CD4-positive, alpha-beta T cell treated with Interleukin-17A for 4 hours (primary cell): ENCODE measurements around the gene RRAS.
"Not testable (repeated sequence)": the region's sequence is repeated elsewhere in the genome, so short reads cannot be mapped to it uniquely, and the experiment has no call there.

Experiments used
- DNase-seq: peaks from one replicate; pipeline ENCODE4 v3.0.0-alpha.2; 2020; ENCODE audit warnings: mixed read lengths

RRAS gene

GRCh38 chr19:49652551-49653465, 12.9 kb upstream of the RRAS start:
- no peak for DNase-seq

- DNase-seq, result no peak
Measured at GRCh38 chr19:49651820-49652550, 12.0 kb upstream of the RRAS start.

- no peak for DNase-seq
Measured at GRCh38 chr19:49651029-49651819, 11.3 kb upstream of the RRAS start.

DNA sequence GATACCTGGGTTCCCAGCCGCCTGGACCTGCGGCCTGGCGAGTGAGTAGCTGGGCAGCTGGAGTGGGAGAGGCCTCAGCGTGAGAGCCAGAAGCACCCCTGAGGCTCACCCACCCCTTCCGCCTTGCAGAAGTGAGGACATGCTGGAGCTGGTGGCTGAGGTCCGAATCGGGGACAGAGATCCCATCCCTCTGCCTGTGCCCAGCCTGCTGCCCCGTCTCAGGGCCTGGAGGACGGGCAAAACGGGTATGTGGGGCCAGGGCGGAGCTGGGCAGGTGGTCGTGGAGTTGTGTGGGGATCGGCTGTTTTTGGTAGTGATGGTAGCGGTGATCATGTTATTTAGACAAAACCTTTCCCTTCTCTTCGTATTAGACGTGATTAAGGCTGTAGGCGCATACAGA, 6.6 kb upstream of the RRAS start:
- no peak for DNase-seq

GRCh38 chr19:49645995-49646394, 6.1 kb upstream of the RRAS start:
- no peak for DNase-seq

DNA sequence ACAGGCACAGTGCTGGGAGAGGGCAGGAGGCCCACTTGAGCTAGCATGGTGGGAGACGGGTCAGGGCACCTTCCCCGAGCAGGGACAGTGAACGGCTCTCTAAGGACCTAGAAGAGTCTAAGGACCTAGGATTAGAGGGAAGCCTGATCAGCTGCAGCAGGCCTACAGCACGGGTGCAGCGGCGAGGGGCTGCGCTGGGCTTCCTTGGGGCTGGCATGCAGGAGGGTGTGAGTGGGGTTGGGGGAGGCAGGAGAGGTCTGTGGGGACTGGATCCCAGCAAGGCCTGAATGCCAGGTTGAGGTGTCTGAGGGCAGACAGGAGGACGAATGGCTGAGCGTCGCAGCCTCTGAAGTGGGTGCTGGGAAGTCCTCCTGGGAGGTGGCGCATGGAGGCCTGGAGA, 5.6 kb upstream of the RRAS start:
- DNase-seq, result no peak

- DNase-seq, result no peak
Measured at GRCh38 chr19:49643466-49643865, 3.5 kb upstream of the RRAS start.

DNA sequence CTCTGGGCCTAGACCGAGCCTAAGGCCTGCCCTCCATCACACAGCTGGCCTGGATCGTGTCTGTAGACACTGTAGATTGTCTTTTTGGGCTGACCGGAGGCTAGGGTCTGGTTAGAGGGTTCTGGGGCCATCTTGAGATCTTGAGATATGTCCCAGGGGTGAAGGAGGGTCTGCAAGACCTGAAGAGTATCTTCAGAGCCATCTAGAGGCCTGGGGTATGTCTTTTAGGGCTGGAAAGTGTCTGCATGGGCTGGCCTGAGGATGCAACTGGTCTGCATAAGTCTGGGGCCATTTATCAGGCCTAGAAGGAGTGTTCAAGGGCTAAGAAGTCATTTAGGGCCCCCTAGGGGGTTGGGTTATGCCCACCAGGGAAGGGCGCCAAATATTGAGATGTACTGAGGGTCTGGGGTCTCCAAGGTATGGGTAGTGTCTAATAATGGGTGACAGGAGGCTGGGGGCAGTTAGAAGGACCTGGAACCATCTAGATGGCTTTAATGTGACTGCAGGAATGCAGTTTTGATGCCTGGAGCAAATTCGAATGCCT, 2.6 kb upstream of the RRAS start:
- no peak for DNase-seq

GRCh38 chr19:49641688-49642491, 1.9 kb upstream of the RRAS start, which contains the start of gene SCAF1:
TSS of gene SCAF1 (plus strand) at chr19:49642209. CDS start at chr19:49645027, 2,818 bp downstream.
- DNase-seq, result peak; percentile 99

- no peak for DNase-seq
Measured at GRCh38 chr19:49639401-49640112, 386 bp downstream of the RRAS start.

DNA sequence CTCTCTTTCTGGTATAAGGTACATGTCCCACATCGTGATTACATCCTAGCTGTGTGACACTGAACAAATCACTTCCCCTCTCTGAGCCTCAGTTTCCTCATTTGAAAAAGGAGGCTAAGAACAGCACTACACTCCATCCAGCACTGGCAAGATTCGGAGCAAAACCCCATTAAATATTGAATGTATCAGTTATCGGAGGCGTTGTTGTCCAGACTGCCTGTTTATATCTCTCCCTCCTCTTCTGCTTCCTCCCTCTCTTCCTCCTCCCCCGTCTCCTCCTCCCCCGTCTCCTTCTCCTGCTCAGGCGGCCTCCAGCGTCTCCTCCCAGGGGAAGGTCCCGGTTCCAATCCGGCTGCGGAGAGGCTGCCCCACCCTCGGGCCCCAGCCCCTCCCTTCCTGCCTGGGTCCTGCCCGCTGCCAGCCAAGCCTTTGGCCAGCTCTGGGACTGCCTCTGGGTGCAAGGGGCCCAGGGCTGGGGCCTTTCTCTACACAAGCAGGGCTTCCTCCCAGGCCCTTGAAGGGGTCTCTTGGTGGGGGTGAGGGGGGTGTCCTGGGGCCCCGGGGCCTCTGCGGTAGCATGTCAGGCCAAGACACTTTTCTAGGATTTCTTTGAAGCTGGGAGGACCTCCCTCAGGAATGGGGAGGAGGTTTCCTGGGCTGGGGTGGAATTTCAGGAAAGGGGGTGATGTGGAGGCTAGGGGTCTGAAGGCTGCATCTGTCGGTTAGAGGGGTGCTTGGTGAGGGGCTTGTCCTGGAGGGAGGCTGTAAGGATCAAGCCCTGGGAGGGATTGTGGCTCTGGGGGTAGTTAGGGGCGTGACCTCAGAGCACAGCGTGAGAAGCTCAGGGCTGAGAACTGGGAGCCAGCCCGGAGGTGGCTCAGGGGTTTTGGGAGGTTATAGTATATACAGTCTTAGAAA, 1.9 kb downstream of the RRAS start:
- no peak for DNase-seq

DNA sequence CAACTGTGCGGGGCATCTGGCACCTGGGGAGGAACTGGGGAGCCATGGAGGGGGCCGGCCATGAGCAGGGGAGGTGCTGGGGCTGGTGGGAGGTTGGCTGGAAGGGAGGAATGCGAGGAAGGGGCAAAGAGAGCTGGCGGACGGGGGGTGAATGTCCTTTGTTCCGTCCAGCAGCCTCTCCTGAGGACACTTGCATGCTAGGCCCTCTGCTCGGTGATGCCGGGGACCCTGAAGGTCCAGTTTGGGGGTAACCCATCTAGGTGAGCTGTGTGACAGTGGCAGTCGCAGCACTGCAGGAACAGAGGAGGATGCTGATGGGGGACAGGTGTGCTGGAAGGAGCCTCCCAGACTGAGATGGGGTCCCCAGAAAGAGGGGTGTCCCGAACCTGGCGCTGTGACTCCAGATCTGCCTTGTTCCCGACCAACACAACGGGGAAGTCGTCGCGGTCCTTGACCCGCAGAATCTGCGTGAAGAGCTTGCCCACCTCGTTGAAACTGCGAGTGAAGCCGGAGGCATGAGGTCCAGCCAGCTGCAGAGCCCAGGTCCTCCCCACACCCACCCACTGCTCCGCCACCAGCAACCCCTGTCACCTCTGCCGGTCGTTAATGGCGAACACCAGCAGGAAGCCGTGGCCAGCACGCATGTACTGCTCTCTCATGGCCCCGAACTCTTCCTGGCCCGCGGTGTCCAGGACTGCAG, 3.6 kb downstream of the RRAS start:
- DNase-seq, result no peak

GRCh38 chr19:49635530-49636232, 4.3 kb downstream of the RRAS start:
- no peak for DNase-seq

GRCh38 chr19:49633273-49633672, 6.7 kb downstream of the RRAS start:
- not testable (repeated sequence) for DNase-seq

DNA sequence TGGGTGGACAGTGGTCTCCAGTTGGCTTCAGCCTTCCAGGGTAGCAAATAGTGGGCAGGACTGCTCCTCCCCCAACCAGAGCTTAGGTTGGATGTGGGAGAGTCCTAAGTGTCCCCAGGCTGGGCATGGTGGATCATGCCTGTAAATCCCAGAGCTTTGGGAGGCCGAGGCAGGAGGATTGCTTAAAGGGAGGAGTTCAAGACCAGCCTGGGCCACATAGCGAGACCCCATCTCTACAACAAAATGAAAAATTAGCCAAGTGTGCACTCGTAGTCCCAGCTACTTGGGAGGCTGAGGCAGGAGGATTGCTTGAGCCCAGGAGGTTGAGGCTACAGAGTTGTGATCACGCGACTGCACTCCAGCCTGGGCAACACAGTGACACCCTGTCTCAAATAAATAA, 7.4 kb downstream of the RRAS start:
- no peak for DNase-seq

- no peak for DNase-seq
Measured at GRCh38 chr19:49631610-49632192, 8.2 kb downstream of the RRAS start.

DNA sequence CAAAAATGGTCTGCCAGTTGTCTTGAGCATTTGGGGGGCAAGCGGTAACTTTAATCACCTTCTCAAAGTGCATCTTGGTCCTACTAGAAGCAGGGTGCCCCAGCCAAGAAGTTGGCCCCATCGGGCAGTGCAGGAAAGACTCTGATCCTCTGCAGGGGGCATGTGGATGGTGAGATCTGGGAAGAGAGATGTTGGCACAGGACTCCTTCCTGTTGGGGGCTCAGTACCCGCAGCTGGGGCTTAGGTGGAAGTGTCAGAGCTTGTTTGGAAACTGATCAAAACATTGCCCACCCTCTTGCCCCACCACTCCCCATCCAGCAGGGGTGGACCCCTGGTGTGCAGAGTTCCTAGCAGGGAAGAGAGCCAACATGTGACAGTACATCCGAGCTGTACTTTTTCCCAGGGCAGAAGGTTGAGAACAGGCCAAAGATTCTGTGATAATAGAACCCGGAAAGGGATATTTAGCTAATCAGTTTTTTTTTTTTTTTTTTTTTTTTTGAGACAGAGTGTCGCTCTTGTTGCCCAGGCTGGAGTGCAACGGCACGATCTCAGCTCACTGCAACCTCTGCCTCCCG, 8.8 kb downstream of the RRAS start:
- DNase-seq, result no peak

DNA sequence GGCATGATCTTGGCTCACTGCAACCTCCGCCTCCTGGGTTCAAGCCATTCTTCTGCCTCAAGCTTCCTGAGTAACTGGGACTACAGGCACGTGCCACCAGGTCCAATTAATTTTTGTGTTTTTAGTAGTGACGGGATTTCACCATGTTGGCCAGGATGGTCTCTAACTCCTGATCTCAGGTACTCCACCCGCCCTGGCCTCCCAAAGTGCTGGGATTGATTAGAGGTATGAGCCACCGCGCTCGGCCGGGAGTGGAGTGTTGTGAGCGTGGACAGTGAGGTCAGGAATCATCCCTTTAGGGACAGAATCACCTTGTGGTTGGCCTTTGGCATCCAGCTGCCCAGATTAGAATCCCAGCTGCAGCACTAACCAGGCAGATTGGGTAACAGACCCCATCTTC, 10.3 kb downstream of the RRAS start:
- DNase-seq, result no peak
